ENCODE data around the gene ICAM2. TPM values are rescaled to one million over a fixed set of nuclear protein-coding genes. Genes with fewer than 3 reads are reported as not detected.

The ICAM2 gene
- total RNA-seq, 1 donor from 2014 or later, result not detected

DNA sequence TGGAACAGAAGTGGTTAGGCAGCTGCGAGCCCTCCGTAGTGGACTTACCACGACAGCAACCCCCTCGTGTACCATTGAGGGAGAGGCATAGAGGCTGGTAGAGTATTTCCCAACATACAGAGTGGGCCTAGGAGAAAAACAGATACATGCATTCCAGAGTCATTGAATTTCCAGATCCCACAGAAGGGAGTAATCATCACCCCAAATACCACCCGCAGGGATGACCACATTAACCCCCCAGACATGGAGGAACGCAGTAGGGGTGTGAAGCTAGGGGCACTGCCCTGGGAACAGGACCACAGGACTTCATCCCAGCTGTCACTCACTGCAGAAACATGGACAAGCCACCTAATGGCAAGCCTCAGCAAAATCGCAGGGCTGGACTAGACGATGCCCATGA lies 44.7 kb upstream of the ICAM2 start:
- no peaks in the 10 kb centered on the region for H3K9me3 Mint-ChIP-seq
- H3K27ac Mint-ChIP-seq, result no peak overlapping the region
- H3K4me1 Mint-ChIP-seq (ENCODE audit: unreplicated experiment), result no peaks in the 10 kb centered on the region
- no peak overlapping the region for H3K4me3 Mint-ChIP-seq
- no peak for DNase-seq (ENCODE audit: extremely low spot score, unreplicated experiment)
- peaks cover 47% of the 10 kb centered on the region for H3K36me3 Mint-ChIP-seq
- H3K27me3 Mint-ChIP-seq, result no peaks in the 10 kb centered on the region
- TF ChIP-seq, protein P1, sequence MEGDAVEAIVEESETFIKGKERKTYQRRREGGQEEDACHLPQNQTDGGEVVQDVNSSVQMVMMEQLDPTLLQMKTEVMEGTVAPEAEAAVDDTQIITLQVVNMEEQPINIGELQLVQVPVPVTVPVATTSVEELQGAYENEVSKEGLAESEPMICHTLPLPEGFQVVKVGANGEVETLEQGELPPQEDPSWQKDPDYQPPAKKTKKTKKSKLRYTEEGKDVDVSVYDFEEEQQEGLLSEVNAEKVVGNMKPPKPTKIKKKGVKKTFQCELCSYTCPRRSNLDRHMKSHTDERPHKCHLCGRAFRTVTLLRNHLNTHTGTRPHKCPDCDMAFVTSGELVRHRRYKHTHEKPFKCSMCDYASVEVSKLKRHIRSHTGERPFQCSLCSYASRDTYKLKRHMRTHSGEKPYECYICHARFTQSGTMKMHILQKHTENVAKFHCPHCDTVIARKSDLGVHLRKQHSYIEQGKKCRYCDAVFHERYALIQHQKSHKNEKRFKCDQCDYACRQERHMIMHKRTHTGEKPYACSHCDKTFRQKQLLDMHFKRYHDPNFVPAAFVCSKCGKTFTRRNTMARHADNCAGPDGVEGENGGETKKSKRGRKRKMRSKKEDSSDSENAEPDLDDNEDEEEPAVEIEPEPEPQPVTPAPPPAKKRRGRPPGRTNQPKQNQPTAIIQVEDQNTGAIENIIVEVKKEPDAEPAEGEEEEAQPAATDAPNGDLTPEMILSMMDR (conservative IDR thresholded peaks at IDR 0.05), result no peak

- H3K27ac Mint-ChIP-seq, result peak overlapping the region; percentile 90
Observed at GRCh38 chr17:64064331-64064730, 43.9 kb upstream of the ICAM2 start.

DNA sequence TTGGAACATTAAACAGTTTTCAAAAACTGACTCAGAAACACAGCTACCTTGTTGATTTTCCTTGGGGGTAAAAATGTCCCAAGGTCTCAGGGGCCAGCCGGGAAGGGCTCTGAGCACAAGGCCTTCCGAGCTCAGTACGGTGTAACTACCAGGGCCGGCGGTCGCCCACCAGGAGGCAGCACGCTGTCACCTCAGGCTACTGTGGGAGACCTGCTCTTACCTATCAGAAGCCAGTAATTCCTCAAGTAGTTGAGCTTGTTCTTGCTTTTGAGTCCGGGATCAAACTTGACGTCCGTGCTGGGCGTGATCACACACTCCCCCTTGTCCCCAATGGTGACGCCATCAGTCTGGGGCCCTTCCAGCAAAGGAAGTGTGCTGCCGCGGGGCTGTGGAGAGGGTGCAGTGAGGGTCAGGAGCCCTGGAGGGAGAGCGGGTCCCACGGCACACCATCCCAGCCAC lies 43.4 kb upstream of the ICAM2 start:
- Mint-ChIP-seq H3K9me3 (no peaks in the 10 kb centered on the region), H3K27ac (peak overlapping the region; percentile 90), H3K36me3 (peaks cover 37% of the 10 kb centered on the region), H3K27me3 (no peaks in the 10 kb centered on the region), H3K4me1 (ENCODE audit: unreplicated experiment) (peaks cover under 1% of the 10 kb centered on the region), H3K4me3 (peak overlapping the region; percentile 62)
- no peak for DNase-seq (ENCODE audit: extremely low spot score, unreplicated experiment)
- TF ChIP-seq, protein P1 (conservative IDR thresholded peaks at IDR 0.05), result peak; percentile 72

More at GRCh38 chr17:64064331-64064730, 43.9 kb upstream of the ICAM2 start:
- TF ChIP-seq, protein P1 (conservative IDR thresholded peaks at IDR 0.05), result no peak
- no peaks in the 10 kb centered on the region for H3K4me1 Mint-ChIP-seq (ENCODE audit: unreplicated experiment)
- H3K9me3 Mint-ChIP-seq, result no peaks in the 10 kb centered on the region
- H3K36me3 Mint-ChIP-seq, result peaks cover 42% of the 10 kb centered on the region
- H3K27me3 Mint-ChIP-seq, result no peaks in the 10 kb centered on the region
- no peak overlapping the region for H3K4me3 Mint-ChIP-seq
- no peak for DNase-seq (ENCODE audit: extremely low spot score, unreplicated experiment)

GRCh38 chr17:64063088-64063487 lies 42.7 kb upstream of the ICAM2 start:
- DNase-seq (ENCODE audit: extremely low spot score, unreplicated experiment), result no peak
- Mint-ChIP-seq H3K27ac (peak overlapping the region; percentile 90), H3K4me3 (no peak overlapping the region), H3K4me1 (ENCODE audit: unreplicated experiment) (peaks cover 4% of the 10 kb centered on the region), H3K36me3 (peaks cover 34% of the 10 kb centered on the region), H3K9me3 (no peaks in the 10 kb centered on the region), H3K27me3 (no peaks in the 10 kb centered on the region)
- TF ChIP-seq, protein P1 (conservative IDR thresholded peaks at IDR 0.05), result no peak

DNA sequence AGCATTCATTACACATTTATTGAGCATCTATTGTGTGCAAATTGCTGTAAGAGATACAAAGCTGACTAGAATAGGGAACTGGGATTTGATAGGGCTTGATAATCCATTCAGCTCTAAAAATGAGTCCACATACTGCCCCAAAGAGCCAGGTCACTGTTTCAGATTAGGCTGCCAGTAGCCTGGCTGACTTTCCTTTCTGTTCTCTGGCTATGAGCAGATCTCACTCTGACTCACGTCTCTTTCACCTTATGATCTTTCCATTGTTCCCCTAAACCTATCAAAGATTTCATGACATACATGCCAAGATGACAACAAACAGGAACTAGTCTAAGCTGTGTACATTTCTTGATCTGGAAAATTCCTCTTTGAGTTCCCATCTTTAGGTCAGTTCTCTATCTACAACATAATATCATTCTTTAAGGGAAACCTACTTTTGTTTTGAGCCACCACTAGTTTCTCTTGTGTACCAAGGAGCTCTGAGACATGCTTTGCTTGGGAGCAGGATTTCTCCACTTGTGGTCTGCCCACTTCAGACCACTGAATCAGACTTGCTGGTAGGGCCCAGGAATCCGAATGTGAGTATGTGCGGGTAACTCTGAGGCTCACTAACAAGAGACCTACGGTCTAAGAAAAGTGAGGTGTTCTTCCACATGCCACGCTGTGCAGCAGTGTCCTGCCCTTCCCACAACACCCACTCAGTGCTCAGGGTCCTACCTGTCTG lies 40.9 kb upstream of the ICAM2 start:
- no peak overlapping the region for H3K27ac Mint-ChIP-seq
- H3K9me3 Mint-ChIP-seq, result no peaks in the 10 kb centered on the region
- DNase-seq (ENCODE audit: extremely low spot score, unreplicated experiment), result no peak
- H3K4me1 Mint-ChIP-seq (ENCODE audit: unreplicated experiment), result peaks cover 9% of the 10 kb centered on the region
- no peak overlapping the region for H3K4me3 Mint-ChIP-seq
- TF ChIP-seq, protein P1 (conservative IDR thresholded peaks at IDR 0.05), result no peak
- peaks cover 25% of the 10 kb centered on the region for H3K36me3 Mint-ChIP-seq
- no peaks in the 10 kb centered on the region for H3K27me3 Mint-ChIP-seq
